ENCODE results near the gene KCNH2. TPM values are rescaled to one million over a fixed set of nuclear protein-coding genes. Genes with fewer than 3 reads are reported as not detected.

The KCNH2 gene
- total RNA-seq, 1 experiment from 2014 or later = 0.22 TPM

DNA sequence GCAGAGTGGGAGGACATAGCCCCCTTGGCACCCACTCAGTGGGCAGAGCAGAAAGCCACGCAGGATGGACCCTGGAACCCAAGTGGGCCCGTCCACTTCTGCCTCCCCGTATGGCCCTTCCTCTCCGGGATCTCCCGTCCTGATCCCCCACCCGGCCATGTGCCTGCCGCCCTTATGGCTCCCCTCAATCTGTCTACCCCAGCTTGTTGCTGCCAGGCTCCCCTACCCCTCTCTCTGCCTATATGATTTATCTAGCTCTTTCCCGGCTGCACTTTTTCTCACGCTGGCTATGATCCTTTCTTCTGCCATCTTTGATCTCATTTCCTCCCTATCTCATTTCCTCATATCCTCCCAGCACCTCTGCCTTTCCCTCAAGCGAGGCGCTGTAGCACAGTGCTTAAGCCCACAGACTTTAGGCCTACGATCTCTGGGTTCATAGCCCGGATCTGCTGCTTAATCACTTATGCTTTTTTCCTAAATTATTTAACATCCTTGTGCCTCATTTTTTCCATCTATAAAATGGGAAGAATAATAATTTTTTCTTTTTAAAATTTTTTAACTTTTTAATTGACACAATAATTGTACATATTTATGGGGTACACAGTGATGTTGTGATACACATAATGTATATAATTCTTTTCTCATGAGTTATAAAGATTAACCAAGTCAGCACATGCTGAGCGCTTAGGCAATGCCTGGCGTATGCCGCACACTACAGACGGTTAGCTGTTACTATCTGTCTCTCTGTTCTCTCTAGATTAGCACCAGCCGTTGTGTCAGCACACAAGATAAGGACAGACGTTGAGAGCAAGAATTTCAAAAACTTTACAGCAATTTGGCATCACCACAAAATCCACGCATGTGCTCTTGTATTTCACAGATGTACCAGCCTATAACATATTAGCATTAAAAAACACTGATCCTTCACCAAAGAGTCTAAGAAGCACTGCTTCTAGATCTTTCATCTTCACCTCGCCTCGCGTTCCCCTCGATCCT is 18.1 kb downstream of the KCNH2 start:
- no peaks in the 10 kb centered on the region for H3K4me1 ChIP-seq (ENCODE audit: low read length)
- no peak for DNase-seq
- no peak overlapping the region for H3K4me2 ChIP-seq (ENCODE audit: low read depth, low read length, poor library complexity, severe bottlenecking)
- H4K20me1 ChIP-seq (ENCODE audit: insufficient read depth, low read depth, low read length) = no peaks in the 10 kb centered on the region
- no peak overlapping the region for H3K4me3 ChIP-seq (ENCODE audit: low read length)
- no peaks in the 10 kb centered on the region for H3K36me3 ChIP-seq (ENCODE audit: insufficient read depth, low read length)
- no peaks in the 10 kb centered on the region for H3K9me3 ChIP-seq (ENCODE audit: low read length)
- H3K27ac ChIP-seq (ENCODE audit: low read length) = no peak overlapping the region
- H3K9me2 ChIP-seq (replicated peaks; ENCODE audit: insufficient read depth, low read length) = no peaks in the 10 kb centered on the region
- no peak overlapping the region for H3K9ac ChIP-seq (ENCODE audit: low read length)
- no peaks in the 10 kb centered on the region for H3K79me2 ChIP-seq (ENCODE audit: low read length)
- H2AFZ ChIP-seq (ENCODE audit: low read length) = no peak overlapping the region
- no peaks in the 10 kb centered on the region for H3K27me3 ChIP-seq (ENCODE audit: low read length)

DNA sequence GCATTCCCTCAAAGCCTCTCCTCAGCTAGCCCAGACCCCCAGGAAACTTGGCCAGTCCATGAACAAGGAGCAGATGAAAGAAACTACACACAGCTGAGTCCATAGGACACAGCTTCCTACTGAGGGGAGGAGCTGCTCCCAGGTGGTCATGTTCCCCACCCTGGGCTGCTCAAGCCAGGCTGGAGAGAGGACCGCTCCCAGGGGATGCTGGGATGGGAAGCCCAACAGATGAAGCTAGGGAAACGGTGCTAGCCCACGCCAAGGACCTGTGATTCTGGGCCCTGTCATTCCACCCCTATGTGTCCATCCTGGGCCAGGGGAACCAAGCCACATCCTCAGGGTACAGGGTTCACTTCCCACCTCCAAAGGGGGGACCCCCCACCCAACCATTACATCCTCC is 19.0 kb downstream of the KCNH2 start:
- no peaks in the 10 kb centered on the region for H3K27me3 ChIP-seq (ENCODE audit: low read length)
- H2AFZ ChIP-seq (ENCODE audit: low read length) = no peak overlapping the region
- H3K27ac ChIP-seq (ENCODE audit: low read length) = no peak overlapping the region
- no peak overlapping the region for H3K4me3 ChIP-seq (ENCODE audit: low read length)
- DNase-seq = no peak
- H3K4me1 ChIP-seq (ENCODE audit: low read length) = no peaks in the 10 kb centered on the region
- H3K9me3 ChIP-seq (ENCODE audit: low read length) = no peaks in the 10 kb centered on the region
- no peaks in the 10 kb centered on the region for H4K20me1 ChIP-seq (ENCODE audit: insufficient read depth, low read depth, low read length)
- H3K36me3 ChIP-seq (ENCODE audit: insufficient read depth, low read length) = no peaks in the 10 kb centered on the region
- no peak overlapping the region for H3K9ac ChIP-seq (ENCODE audit: low read length)
- H3K4me2 ChIP-seq (ENCODE audit: low read depth, low read length, poor library complexity, severe bottlenecking) = no peak overlapping the region
- H3K9me2 ChIP-seq (replicated peaks; ENCODE audit: insufficient read depth, low read length) = no peaks in the 10 kb centered on the region
- H3K79me2 ChIP-seq (ENCODE audit: low read length) = no peaks in the 10 kb centered on the region

DNA sequence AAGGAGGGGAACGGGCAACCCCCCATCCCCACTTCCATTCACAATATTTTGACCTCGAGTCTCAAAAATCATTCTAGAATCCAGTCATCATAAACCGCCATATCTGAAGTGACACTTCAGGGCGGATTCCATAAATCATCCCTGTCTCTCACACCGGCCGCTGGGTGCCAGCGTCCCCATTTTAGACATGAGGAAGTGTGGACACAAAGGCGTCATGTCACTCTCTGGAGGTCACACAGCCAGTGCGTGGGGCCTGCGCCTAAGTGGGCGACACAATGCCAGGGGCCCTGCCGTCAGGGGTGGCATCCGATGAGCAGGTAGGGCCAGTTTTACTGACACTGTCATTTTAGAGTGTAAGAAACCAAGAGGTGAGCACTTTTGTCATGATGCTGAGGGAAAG is 19.5 kb downstream of the KCNH2 start:
- no peaks in the 10 kb centered on the region for H4K20me1 ChIP-seq (ENCODE audit: insufficient read depth, low read depth, low read length)
- H3K36me3 ChIP-seq (ENCODE audit: insufficient read depth, low read length) = no peaks in the 10 kb centered on the region
- H3K27me3 ChIP-seq (ENCODE audit: low read length) = no peaks in the 10 kb centered on the region
- no peaks in the 10 kb centered on the region for H3K9me2 ChIP-seq (replicated peaks; ENCODE audit: insufficient read depth, low read length)
- DNase-seq = no peak
- H3K4me1 ChIP-seq (ENCODE audit: low read length) = no peaks in the 10 kb centered on the region
- no peak overlapping the region for H3K27ac ChIP-seq (ENCODE audit: low read length)
- H3K4me3 ChIP-seq (ENCODE audit: low read length) = no peak overlapping the region
- no peaks in the 10 kb centered on the region for H3K79me2 ChIP-seq (ENCODE audit: low read length)
- no peak overlapping the region for H3K4me2 ChIP-seq (ENCODE audit: low read depth, low read length, poor library complexity, severe bottlenecking)
- H2AFZ ChIP-seq (ENCODE audit: low read length) = no peak overlapping the region
- no peaks in the 10 kb centered on the region for H3K9me3 ChIP-seq (ENCODE audit: low read length)
- H3K9ac ChIP-seq (ENCODE audit: low read length) = no peak overlapping the region

DNA sequence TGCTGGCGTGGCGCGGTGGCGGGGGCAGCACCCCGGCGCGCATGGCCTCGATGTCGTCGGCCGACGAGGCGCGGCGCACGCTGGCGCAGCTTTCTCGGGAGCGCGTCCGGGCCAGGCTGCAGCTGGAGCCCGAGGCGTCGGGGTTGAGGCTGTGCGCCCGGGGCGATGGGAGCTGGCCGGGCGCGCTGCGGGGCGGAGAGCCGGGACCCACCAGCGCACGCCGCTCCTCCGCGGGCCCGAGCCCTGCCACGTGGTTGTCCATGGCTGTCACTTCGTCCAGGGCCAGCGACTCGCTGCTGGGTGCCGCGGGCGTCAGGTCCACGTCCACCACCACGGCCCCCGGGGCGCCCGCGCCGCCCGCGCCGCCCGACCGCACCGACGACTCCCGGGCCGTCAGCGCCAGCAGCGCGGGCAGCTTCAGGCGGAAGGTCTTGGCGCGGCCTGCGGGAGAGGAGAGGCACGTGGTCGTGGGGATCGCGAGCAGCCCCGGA is 20.0 kb downstream of the KCNH2 start:
- Histone ChIP-seq H2AFZ (ENCODE audit: low read length) (no peak overlapping the region), H3K4me3 (ENCODE audit: low read length) (no peak overlapping the region), H3K27me3 (ENCODE audit: low read length) (no peaks in the 10 kb centered on the region), H4K20me1 (ENCODE audit: insufficient read depth, low read depth, low read length) (no peaks in the 10 kb centered on the region), H3K9ac (ENCODE audit: low read length) (no peak overlapping the region), H3K4me2 (ENCODE audit: low read depth, low read length, poor library complexity, severe bottlenecking) (no peak overlapping the region), H3K79me2 (ENCODE audit: low read length) (no peaks in the 10 kb centered on the region), H3K27ac (ENCODE audit: low read length) (no peak overlapping the region), H3K9me3 (ENCODE audit: low read length) (no peaks in the 10 kb centered on the region), H3K4me1 (ENCODE audit: low read length) (no peaks in the 10 kb centered on the region), H3K9me2 (replicated peaks; ENCODE audit: insufficient read depth, low read length) (no peaks in the 10 kb centered on the region), H3K36me3 (ENCODE audit: insufficient read depth, low read length) (no peaks in the 10 kb centered on the region)
- no peak for DNase-seq

DNA sequence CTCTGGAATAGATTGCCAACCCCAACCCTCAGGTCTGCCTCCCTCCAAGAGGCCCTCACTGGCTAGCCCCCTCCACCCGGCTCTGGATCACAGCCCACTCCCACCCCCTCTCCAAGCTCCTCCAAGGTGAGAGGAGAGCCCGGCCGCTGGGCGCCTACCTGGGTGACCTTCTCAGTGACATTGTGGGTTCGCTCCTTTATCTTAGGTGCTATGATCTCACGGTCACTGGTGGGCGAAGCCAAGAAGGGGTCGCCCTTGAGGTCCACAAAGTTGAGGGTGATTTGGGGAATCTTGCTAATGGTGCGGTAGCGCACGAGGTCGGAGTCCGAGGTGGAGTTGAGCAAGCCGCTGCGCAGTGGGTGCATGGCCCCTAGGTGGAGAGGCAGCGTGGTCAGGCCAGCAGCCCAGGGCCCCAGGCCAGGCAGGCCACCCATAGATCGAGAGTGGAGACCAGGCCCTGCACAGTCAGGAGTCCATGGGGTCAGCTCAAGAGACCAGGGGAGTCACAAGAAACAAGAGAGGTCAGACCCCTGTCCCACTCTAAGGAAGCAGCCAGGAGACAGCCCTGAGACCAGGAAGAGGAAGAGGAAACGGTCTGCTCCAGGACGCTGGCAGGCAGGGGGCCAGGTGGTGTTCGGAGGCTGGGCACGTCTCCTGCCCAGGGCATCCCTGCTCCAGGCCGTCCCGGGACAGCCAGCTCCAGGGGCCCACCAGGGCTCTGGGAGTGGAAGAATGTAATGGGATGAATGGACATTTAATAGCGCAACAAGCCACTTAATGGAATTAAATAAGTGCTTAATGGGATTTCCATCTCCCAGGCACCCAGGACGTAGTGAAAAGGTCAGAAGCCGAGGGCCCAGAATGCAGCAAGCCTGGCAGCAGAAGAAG is 20.7 kb downstream of the KCNH2 start:
- Histone ChIP-seq H3K9me3 (ENCODE audit: low read length) (no peaks in the 10 kb centered on the region), H3K9ac (ENCODE audit: low read length) (no peak overlapping the region), H3K9me2 (replicated peaks; ENCODE audit: insufficient read depth, low read length) (no peaks in the 10 kb centered on the region), H2AFZ (ENCODE audit: low read length) (no peak overlapping the region), H3K79me2 (ENCODE audit: low read length) (no peaks in the 10 kb centered on the region), H3K4me3 (ENCODE audit: low read length) (no peak overlapping the region), H4K20me1 (ENCODE audit: insufficient read depth, low read depth, low read length) (no peaks in the 10 kb centered on the region), H3K4me1 (ENCODE audit: low read length) (no peaks in the 10 kb centered on the region), H3K27ac (ENCODE audit: low read length) (no peak overlapping the region), H3K4me2 (ENCODE audit: low read depth, low read length, poor library complexity, severe bottlenecking) (no peak overlapping the region), H3K36me3 (ENCODE audit: insufficient read depth, low read length) (no peaks in the 10 kb centered on the region), H3K27me3 (ENCODE audit: low read length) (no peaks in the 10 kb centered on the region)
- no peak for DNase-seq

GRCh38 chr7:150956395-150957132 is 21.6 kb downstream of the KCNH2 start:
- no peak overlapping the region for H2AFZ ChIP-seq (ENCODE audit: low read length)
- no peak overlapping the region for H3K4me2 ChIP-seq (ENCODE audit: low read depth, low read length, poor library complexity, severe bottlenecking)
- H3K27ac ChIP-seq (ENCODE audit: low read length) = no peak overlapping the region
- no peaks in the 10 kb centered on the region for H3K9me3 ChIP-seq (ENCODE audit: low read length)
- H3K36me3 ChIP-seq (ENCODE audit: insufficient read depth, low read length) = no peaks in the 10 kb centered on the region
- no peak overlapping the region for H3K4me3 ChIP-seq (ENCODE audit: low read length)
- H3K9me2 ChIP-seq (replicated peaks; ENCODE audit: insufficient read depth, low read length) = no peaks in the 10 kb centered on the region
- H4K20me1 ChIP-seq (ENCODE audit: insufficient read depth, low read depth, low read length) = no peaks in the 10 kb centered on the region
- H3K79me2 ChIP-seq (ENCODE audit: low read length) = no peaks in the 10 kb centered on the region
- DNase-seq = no peak
- H3K27me3 ChIP-seq (ENCODE audit: low read length) = no peaks in the 10 kb centered on the region
- H3K4me1 ChIP-seq (ENCODE audit: low read length) = no peaks in the 10 kb centered on the region
- H3K9ac ChIP-seq (ENCODE audit: low read length) = no peak overlapping the region

DNA sequence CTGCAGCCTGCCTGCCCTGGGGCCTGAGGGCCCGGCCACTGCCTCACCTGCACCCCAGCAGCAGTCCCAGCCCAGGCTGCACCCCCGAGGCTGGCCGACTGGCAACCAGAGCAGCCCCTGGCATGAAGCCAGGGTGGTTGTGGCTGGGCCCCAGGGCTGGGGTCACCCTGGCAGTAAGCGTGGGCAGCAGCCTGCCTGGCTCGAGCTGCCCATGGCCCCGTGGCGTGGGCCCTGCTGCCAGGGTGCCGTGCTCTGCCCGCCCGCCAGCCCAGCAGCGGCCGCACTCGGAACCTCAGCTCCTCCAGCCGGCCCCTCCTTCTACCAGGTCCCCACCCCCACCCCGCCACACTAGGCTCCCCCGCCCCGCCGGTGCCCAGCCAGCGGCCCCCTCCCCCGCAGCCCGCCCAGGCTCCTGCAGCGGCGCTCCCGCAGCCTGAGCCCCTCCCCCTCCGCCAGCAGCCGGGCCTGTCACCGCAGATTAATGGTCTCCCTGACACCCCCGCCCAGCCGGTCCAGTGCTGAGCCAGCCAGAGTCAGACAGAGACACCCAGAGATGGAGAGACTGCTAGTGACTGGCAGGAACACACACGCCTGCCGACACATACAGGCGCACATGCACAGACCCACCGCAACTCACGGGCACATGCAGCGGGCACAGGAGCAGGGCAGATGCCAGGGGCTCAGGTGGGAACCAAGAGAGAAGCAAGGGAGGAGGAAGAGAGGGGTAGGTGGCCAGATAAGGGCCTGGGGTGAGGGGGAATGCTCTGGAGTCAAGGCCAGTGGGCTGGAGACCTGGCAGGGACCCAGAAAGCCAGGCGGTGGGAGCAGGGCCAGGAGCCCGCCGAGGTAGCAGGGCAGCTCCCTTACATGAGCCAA is 22.4 kb downstream of the KCNH2 start:
- Histone ChIP-seq H3K4me3 (ENCODE audit: low read length) (no peak overlapping the region), H3K9ac (ENCODE audit: low read length) (no peak overlapping the region), H2AFZ (ENCODE audit: low read length) (no peak overlapping the region), H3K4me2 (ENCODE audit: low read depth, low read length, poor library complexity, severe bottlenecking) (no peak overlapping the region), H4K20me1 (ENCODE audit: insufficient read depth, low read depth, low read length) (no peaks in the 10 kb centered on the region), H3K79me2 (ENCODE audit: low read length) (no peaks in the 10 kb centered on the region), H3K36me3 (ENCODE audit: insufficient read depth, low read length) (no peaks in the 10 kb centered on the region), H3K4me1 (ENCODE audit: low read length) (no peaks in the 10 kb centered on the region), H3K9me2 (replicated peaks; ENCODE audit: insufficient read depth, low read length) (no peaks in the 10 kb centered on the region), H3K9me3 (ENCODE audit: low read length) (no peaks in the 10 kb centered on the region), H3K27ac (ENCODE audit: low read length) (no peak overlapping the region), H3K27me3 (ENCODE audit: low read length) (no peaks in the 10 kb centered on the region)
- no peak for DNase-seq
